NCI-H1930 (cell line): ENCODE results near the gene ITIH6.
"Not testable (repeated sequence)": the region's sequence is repeated elsewhere in the genome, so short reads cannot be mapped to it uniquely, and the experiment has no call there.

Experiments used
- DNase-seq, 2 experiments: peaks; one replicate each; lab custom pipeline; 2025; lab: John Stamatoyannopoulos, UW

ITIH6 gene

DNA sequence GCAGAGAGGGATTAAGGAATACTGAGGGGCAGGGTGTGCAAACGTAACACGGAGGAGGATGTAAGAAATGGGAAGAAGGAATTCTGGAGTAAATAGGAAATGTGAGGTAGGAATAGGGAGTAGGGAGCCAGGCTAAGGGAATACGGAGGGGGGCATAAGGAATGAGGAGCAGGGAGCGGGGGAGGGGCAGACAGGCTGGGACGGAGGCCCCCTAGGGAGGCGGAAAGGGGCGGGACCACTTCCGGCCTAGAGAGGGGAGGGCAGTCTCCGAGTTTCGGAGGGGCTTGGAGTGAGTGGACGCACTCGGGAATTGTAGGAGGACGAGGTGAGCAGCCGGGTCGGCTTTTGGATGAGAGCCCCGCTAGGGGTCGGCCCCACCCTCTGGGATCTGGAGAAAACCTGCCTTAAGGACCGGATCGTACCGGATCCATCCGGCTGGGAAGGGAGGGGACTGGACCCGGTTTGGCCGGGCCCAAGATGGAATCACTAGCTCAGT lies 10.1 kb upstream of the ITIH6 start:
- DNase-seq, result peak; percentile 49 to 73

DNA sequence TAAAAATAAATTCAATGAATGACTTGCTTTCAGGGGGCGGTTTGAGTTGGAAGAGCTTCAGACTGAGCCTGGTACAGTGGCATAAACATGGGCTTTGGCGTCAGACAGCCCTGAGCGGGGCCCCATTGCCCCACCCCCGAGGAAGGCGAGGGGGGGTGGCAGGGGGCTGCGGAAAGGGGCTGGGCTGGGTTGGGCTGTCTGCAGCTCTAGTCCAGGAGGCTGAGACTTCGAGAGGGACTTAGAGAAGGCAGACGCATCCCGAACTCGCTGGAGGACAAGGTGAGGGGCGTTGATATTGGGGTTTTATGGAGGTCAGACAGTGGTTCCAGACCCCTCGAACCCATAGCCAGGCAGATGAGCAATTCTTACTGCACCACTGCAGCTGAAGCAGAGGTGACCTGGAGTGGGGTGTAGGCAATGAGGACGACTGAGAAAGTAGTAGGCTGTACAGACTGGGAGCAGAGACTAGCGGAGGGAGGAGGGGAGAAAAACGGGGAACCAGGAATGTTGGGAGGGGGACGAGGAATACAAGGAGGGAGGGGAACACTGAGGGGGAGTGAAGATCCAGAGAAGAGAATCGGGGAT lies 9.6 kb upstream of the ITIH6 start, which contains the start of gene MAGED2:
Gene MAGED2, plus strand, starts transcription at position 222 of the 585 bp plus-strand sequence. CDS start 1,587 bp downstream, outside the sequence.
- peak; percentile 23 to 36 for DNase-seq

DNA sequence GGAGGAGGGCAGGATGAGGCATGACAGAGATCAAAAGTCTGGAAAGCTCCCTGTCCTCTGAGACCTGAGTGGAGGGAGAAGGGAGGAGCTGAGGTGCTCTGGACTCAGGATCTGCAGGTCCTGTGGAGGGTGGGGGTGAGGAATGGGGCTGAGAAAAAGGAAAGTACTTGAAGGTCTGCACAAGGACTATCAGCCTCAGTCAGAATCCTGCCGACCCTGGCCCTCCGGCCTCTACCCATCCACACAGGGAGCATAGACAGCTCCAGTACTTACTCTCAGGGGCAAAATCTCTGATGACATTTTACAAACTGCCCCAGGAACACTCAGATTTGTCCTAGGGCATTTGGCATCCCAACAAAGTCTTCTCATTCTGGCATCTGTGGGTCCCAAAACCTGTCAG lies 991 bp upstream of the ITIH6 start:
- DNase-seq, result no peak

DNA sequence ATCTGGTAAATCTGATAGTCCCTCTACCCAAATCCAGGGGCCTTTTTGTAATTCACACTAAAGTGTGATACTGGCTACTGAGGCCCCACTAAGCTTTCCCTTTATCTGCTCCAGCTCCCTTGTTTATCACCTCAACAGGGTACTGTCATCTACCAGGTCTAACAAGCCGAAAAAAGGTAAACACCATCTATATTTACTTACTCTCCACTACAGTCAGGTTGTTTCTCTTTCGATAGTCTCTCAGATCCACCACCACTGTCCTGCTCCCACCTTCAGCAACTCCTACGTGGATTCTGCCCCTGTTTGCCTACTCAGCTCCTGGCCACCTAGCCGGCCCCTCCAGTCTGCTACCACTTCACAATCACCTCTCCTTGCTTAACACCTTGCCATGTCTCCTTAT lies 3.3 kb downstream of the ITIH6 start:
- DNase-seq, result no peak

DNA sequence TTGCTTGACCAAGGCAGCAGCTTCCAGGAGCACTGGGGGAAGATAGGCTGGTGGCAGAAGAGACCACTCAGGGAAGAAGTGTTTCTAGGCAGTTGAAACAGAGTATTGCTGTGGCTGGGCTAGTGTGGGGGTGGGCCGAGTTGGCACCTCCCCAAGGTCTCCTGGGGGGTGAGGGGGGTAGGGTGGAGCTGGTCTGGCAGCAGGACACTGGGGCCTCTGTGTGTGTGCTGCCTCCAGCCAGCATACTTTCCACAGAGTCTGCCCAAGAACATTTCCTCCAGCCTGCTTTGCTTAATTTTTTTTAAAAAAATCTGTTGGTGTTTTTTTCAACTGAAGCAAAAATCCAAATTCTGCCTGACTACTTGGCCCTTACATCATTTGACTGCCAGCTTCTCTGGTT lies 4.0 kb downstream of the ITIH6 start:
- no peak for DNase-seq

DNA sequence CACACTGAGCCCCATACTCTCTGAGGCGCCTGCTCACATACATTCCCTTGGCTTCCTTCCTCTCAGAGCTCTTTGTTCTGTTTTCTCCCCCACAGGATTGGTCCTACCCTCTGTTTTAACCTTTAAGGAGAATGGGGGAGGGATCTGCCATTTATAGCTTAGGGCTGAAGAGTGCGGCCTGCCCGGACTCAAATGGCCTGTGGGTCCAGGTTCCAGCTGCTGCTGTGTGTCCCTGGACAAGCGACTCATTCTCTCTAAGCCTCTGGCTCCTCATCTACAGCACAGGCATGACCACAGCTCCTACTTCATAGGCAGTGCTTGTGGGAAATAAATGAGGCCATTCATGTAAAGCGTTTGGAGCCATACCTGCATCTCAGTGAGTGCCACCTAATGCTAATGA lies 8.7 kb downstream of the ITIH6 start:
- DNase-seq, result not testable (repeated sequence)

DNA sequence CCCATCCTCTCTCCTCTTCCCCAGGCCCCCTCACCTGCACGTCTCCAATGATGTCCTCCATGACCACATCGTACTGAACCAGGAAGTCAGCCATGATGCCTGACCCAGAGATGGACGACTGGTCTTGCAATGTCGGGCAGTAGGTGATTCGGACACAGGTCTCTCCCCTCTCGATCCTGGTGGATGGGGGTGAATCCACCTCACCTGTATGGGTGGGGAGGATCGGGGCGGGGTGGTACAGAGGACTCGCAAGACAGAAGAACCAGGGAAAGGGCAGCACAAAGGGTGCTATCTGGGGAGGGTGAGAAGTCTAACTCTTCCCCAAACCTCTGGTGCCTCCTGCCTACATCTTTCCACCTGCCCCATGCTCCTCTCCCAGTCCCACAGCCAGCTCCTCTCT lies 9.6 kb downstream of the ITIH6 start:
- no peak for DNase-seq

DNA sequence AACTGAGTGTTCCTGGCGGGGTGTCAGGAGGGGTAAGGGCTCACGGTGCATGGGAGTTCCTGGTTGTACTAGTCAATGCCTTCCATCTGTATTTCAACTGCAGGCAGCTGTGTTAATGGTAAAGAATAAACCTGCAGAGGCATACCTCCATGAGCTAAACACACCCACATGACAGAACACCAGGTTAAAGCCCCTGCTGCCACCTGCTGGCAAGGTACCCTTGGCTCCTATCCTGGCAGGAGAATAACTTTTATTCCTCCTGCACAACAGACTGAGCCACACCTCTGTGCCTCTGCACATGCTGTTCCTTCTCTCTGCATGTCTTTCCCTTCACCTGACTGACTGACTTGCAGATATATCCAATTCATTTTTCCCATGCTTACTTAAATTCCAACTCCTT lies 11.1 kb downstream of the ITIH6 start:
- DNase-seq, result no peak

DNA sequence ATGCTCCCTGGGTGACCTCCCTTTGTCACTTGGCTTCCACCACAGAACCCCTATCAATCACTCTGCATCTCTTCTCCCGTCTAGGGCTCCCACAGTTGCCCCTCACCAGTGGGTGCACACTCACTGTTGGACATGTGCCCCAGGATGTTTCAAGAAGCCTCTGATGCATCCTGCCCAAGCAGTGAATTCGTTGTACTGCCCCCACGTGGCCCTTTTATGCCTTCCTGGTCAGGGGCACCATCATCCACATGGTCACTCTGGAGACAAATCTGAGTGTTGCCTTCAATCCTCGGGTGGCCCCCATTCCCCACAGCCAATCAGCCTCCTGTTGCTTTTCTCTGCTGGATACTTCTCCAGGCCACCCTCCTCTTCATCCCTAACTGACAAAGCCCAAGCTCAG lies 12.2 kb downstream of the ITIH6 start:
- no peak for DNase-seq

DNA sequence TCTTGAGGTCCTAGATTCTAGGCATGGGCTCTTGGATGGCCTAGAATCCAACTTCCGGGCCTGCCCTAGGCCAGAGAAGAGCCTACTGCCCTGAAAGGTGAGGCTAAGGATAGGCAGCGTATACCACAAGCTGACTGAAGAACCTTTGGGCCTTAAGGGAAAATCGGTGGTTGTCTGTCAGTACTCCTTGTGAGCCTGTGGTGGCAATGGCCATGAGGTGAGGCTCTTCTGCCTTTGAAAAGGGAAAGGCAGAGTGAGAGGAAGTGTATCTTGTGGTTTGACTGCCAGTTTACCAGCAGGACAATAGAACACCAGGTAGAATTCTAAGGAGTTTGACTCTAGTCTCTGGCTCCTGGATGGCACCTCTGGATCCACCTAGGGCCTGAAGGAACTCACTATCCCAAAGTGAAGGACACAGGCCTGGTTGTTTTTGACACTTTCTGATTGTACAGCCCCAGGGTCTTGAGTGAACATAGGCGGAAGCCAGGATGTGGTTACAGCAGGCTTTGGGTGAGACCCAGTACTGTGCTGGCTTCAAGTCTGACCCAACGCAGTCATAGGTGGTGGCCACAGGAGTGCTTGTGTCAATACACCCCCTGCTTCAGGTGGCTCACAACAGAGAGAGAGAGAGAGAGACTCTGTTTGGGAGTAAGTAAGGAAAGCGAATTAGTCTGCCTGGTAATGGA lies 20.9 kb downstream of the ITIH6 start:
- no peak for DNase-seq

DNA sequence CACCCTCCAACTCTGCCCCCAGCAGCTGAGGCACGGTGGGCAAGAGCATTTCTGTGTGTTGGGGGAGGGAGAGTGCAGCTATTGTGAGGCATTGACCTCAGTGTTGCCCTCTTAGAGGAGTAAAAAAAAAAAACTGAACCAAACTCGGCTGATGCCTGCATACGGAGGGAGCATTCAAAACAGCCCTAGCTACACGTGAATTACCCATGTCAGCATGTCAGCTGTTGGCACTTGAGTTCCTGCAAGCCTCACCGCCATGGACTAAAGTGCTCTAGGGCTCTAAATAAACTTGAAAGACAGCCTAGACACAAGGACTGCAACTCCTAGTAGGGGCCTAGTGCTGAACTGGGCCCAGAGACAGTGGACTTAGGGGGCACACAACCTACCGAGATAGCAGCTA lies 22.0 kb downstream of the ITIH6 start:
- DNase-seq, result no peak

DNA sequence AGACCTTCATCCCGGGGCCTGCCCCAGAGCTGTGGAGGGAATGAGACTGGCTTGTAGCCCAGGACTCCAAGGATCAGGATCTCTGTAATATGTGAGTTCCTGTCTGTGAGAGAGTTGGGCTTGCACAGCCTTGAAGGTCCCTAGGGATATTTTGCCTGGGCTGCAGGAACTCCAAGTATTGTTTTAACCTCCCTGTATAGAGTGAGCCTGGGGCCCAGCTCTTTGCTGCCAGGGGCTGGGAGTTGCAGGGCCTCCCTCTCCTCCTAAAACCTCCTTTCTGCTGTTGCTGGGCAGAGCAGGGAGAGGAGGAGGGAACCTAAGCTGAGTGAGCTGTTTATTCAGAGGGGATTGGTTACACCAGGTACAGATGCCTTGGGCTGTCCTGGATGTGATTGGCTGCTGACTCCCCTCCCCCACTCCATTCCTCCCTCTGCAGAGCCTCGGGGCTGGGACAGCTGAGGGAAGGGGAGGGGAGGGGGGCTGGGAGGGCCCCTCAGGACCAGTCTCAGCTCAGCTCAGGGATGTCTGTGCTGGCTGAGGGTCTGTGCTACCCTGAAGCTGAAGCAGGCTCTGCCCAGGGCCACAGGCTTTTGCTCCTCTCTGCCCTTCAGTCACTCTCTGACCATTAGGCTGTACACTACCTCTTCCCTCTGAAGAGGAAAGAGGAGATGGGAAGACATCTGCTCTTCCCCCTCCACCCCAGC lies 23.5 kb downstream of the ITIH6 start:
- DNase-seq, result not testable (repeated sequence)

DNA sequence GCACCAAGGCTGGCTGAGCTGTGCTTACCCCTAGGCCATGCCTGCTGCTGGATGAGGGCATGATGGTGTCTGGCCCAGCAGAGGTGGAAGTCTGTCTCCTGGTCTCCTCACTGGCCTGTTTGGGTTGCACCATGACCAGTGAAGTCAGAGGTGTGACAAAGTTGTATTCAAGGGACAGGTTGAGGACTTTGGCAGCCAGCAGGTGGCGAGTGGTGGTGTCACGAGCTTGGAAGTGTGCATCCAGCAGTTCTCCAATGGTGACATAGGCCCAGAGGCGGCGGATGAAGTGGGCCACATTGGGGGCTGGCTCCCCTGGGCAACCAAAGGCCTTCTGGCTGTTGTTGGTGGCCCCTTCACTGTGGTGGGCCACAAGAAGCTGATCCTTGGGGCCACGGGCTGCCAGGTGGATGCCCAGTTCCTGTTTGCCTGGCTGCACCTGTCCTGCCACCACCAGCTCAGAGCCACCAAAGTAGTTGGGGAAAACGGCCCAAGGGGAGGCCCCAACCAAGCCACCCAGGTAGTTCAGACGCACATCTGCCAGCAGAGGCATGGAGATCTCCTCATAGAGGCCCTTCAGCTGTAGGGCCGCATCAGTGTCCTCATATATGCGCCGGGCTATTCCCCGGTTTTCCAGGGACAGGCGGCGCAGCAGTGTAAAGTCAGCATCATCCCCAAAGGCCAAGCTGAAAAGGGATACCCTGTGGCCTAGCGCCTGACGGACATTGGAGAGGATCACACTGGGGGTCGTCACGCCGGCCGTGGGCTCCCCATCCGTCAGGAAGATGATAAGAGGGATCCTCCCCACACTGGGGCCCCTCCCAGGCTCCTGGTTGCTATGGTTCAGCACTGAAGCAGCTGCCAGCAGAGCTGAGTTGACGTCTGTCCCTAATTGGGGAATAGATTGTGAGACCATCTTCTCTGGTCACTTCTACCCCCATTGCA lies 39.7 kb downstream of the ITIH6 start:
- DNase-seq, result no peak

DNA sequence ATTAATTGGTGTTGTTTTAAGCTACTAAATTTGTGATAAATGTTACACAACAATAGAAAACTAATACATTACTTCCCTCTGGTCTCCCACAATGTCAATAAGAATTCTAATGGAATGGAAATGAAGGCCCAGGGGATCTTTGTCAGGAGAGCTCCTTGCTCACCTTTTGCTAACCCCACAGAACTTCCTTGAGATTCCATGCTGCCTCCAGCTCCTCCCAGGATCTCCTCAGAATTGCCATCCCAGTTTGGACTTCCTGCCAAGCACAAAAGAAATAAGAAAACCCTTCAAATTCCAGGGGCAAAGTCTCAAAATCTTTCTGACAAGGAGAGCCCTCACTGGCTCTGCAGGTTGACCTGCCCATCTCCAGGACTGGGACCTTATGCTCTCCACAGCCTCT lies 43.2 kb downstream of the ITIH6 start:
- DNase-seq, result no peak

DNA sequence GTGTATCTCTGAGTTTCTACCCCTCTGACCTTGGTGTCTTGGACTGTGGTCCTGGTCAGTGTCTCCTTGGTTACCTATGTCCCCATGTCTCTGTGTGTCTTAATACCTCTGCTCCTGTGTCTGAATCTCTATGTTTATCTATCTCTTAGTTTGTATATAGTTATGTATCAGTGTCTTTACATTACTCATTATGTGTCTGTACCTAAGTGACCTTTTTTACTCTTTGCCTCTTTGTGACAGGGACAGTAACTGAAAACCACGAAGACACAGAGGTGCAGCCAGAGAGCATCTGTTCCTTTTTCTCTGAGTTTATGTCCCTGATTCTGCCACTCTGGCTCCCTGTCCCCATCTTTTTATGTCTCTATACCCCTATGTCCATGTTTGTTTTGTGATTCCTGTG lies 49.4 kb downstream of the ITIH6 start:
- DNase-seq, result no peak

DNA sequence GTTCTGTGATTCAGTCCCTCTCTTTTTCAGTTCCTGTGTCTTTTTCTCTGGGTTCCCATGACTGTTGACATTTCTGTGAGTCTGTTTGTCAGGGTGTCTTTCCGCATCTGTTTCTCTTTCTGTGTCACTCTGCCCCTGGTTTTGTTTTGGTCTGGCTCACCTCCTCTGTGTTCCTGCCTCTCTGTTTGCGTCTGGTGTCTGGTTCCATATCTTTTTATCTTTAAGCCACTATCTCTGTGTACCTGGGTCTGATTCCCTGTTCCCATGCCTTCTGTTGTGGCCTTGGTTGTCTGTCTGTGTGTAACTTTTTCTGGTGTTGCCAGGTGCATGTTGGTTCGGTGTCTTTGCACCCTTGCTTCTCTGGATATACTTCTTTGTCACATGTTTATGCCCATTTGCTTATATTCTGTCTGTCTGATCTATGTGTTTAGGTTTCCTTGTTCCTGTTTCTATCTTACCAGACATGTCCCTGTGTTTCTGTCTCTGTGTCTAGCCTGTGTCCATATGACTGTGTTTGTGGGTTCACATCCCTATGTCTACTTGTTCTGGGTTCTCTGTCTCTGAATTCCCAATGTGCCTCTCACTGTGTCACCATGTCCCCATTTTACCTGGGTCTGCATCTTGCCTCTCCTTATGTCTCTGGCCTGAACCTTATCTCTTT lies 50.2 kb downstream of the ITIH6 start:
- no peak for DNase-seq

DNA sequence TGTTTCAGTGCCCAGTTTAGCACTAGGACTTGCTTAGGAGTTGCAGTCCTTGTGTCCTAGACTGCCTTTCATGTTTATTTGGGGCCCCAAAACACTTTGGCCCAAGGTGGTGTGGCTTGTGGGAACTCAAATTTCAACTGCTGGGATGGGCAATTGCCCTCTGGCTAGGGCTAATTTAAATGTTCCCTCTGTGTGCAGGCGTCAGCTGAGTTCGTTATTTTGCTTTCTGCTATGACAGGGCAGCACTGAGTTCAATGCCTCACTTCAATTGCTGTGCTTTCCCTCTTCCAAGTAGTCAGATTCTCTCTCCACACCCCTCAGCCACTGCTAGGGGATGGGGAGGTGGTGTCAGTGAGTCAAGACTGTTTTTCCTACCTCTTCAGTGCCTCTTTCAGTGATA lies 51.1 kb downstream of the ITIH6 start:
- no peak for DNase-seq

DNA sequence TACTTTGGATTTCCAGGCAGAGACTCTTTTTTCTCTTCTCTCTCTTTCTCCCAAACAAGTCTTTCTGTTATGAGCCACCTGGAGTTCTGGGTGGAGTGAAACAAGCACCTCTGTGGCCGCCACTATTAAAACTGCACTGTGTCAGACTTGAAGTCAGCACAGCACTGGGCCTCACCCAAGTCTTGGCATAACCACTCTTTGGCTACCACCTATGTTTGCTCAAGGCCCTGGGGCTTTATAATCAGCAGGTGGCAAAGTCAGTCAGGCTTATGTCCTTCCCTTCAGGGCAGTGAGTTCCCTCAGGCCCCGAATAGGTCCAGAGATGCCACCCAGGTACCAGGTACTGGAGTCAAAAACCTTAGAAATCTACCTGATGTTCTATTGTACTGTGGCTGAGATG lies 52.4 kb downstream of the ITIH6 start:
- DNase-seq, result no peak

DNA sequence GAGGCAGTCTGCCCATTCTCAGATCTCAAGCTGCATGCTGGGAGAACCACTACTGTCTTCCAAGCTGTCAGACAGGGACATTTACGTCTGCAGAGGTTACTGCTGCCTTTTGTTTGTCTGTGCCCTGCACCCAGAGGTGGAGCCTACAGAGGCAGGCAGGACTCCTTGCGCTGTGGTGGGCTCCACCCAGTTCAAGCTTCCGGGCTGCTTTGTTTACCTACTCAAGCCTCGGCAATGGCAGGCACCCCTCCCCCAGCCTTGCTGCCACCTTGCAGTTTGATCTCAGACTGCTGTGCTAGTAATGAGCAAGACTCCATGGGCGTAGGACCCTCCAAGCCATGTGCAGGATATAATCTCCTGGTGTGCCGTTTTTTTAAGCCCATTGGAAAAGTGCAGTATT lies 59.5 kb downstream of the ITIH6 start:
- DNase-seq, result not testable (repeated sequence)

DNA sequence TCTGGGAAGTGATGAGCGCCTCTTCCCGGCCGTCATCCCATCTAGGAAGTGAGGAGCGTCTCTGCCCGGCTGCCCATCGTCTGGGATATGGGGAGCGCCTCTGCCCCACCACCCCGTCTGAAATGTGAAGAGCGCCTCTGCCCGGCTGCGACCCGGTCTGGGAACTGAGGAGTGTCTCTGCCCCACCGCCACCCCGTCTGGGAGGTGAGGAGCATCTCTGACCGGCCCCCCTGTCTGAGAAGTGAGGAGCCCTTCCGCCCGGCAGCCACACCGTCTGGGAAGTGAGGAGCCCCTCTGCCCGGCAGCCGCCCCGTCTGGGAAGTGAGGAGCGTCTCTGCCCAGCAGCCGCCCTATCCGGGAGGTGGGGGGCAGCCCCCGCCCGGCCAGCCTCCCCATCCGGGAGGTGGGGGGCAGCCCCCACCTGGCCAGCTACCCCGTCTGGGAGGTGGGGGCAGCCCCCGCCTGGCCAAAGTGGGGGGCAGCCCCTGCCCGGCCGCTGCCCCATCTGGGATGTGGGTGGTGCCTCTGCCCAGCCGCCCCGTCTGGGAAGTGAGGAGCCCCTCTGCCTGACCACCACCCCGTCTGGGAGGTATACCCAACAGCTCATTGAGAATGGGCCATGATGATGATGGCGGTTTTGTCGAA lies 61.6 kb downstream of the ITIH6 start:
- DNase-seq, result not testable (repeated sequence)

DNA sequence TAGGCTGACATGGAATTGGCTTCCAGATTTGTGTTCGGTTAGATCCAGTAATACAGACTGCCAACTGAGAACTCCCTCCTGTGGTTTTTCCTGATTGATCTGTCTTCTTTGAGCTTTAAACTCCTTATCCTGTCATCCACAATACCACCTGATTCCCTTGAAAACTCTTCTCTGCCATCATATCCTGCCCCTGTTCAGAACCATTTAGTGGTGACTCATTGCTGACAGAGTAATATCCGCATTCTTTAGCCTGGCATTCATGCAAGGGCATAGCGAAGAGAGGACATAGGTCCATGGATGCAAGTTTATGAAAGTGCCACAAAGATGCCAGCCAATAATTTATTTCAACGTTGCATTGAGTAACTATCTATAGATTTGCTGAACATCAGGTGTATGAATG lies 76.6 kb downstream of the ITIH6 start:
- no peak for DNase-seq
